Ecto neural progenitor cell (in vitro differentiated cells): ENCODE measurements around the gene NCKAP5.
"Not testable (repeated sequence)": the region's sequence is repeated elsewhere in the genome, so short reads cannot be mapped to it uniquely, and the experiment has no call there.

Source experiments
- DNase-seq: peaks from one replicate; pipeline ENCODE4 v3.0.0-alpha.2; 2018; ENCODE audit warnings: low spot score

NCKAP5 gene

DNA sequence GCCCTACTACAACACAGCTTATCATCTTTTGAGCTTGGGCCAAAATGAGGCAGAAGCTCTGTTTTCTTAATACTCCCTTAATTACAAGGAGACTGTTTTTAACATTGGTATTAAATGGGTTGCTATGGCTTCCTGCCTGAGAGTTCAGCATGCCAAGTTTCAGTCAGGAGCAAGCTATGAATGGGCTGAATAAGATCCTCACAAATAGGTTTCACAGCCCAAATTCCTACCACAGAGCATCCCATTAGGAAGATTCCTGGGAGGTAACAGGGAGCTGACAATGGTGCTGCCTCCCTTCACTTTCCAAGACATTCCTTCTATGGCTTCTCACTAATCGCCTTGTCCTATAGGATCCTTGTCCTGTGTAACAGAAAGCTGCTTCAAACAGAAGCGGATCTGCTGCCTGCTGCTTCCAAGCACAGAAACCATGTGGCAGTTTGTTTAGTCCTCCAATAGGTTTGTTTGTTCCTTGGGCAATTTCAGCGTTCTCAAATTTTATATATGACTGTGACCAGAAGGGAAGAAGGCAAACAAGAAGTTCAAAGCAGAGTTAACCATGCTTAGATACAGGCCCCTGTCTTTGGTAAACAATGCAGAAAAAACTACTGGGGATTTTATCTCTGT is 70.9 kb downstream of the NCKAP5 start:
- peak; percentile 47 for DNase-seq

DNA sequence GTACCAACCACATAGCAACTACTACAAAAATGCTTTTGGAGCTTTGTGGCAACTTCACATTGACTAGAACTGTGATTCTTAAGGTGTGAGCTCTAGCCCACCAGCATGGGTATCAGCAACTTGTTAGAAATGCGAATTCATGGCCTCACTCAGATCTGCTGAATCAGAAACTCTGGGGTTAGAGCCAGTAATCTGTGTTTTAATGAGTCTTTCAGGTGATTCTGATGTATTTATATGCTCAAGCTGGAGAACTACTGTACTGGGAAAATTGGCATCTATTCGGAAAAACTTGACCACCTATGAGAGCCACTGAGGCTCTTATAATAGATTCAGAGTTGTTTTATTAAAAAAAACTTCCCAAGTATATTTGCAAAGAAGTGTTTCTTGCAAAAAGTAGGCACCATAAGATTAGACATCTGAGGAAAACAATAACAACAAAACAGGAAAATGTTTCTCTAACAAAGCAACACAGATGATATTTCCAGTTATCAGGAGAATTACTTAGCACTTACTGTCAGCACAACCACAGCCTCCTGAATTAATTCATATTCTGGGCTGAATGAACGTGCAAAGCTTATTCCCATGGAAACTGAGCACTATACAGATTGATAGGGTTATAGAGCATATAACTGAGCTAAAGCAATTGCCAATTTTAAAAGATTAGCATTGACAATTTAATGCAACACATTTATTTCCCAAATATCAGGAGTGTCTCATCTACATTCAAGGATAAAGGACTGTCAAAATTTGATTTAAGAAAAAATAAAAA is 71.6 kb downstream of the NCKAP5 start:
- no peak for DNase-seq

DNA sequence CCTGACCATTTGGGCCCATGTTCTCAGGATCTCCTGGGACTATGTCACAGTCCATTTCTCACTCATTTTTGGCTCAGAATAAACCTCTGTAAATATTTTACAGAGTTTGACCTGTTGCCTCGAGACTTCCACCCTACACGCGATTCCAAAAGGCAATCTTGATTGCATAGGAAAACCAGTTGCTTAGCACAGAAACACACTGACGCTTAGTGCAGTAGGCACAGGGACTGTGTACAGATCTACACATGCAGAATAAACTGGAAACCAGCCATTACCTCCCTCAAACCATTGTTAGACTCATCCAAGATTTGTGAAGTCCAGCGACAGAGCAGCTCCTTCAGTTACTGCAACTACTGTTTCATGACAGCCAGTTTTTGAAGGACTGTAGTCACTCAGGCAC is 73.0 kb downstream of the NCKAP5 start:
- no peak for DNase-seq

DNA sequence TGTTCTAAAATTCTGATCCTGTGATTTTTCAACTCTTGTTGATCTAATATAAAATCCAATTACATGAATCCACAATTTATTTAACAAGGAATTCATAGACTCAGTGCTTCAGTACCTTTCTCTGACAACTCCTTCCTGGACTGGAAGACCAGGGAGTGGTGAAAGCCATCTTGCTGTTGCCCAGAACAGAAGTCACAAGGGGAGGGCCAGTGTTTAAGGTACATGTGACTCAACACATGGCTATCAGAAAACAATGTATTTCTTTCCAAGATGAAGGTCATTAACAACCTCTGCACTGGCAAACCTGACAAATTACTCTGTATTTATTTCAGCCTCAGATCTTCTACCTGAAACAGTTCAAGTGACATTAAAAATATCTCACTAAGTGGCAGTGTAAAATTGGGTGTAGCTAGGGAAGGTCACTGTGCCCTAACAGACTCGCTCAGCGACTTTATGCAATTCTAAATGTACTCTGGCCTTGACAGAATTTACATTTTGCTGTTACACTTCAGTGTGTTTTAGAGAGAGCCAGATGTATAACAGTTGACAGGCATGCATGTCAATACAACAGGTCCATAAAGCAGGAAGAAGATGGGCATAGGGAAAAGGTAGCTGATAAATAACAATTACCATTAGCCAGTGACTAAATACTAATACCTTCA is 75.4 kb downstream of the NCKAP5 start:
- no peak for DNase-seq

DNA sequence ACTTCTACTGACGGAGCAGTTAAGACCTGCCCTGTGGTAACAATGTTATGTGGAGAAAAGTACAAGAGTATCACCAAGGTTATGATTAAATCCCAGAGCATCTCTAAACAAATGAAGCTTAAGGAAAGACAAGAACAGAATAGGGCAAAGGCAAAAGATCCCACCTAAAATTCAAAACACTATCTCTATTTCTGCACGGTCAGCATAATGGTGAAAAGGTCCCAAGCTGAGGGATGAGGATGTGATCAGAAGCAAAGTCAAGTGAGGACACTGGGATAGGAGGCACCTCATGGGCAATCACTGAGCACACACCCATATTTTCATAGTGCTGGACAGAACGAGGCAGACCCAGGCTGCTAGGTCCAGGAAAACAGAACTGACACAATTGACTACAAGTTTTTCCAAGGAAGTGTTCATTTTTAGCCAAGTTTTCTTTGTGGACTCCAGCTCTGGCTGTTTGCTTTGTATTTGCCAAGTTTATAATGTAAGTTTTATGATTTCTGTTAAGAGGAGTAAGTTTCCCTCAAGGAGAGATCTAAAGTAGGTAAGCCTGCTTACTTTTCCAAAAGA is 77.8 kb downstream of the NCKAP5 start:
- no peak for DNase-seq

DNA sequence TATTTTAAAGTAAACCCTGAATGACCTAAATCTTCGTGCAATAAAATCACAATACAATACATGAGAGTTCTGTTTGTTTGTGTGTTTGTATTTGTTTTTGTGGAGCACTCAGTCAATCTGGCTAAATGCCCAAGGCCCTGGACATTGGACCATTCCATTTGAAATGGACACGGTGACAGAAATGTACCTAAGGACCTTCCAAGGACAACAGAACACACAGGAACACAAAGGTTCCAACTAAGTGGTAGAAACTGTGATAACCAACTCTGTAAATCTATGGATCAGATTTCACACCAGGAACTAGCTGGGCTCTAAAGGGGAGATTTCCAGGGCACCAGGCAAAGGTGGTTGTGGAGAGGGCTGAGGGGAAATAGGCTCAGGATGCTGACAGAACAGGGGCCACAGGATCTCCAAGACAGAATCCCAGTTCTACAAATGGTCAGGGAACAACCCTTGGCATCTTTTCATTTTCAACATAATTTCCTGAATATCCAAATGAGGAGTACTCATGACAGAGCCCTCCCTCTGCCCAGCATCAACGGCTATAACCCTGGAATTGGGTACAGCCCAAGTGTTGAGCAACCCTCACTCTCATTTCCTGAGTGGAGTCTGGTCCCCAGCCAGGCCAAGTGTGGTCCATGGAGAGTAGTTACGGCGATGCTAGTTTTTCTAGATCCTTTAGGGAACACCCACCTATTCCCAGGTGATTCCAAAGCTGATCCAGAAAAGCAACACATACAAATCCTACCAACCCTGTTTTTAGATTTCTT is 78.4 kb downstream of the NCKAP5 start:
- no peak for DNase-seq

DNA sequence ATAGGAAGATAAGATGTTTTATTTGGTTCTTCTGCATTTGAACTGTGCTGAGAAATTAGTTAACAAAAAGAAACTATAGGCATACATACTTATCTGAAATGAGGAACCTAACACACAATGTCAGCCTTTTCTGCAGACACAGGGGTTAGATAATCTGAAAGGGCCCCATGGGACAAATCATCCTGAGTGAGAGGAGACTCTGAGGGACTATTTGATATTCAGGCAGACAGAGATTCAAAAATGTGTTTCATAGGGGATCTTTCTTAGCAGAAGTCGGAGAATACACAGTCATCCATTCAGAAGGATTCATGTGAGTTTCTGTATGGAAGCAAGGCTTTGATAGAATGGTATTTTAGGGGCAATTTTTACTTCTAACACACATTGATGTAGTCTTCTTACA is 79.1 kb downstream of the NCKAP5 start:
- DNase-seq: no peak

DNA sequence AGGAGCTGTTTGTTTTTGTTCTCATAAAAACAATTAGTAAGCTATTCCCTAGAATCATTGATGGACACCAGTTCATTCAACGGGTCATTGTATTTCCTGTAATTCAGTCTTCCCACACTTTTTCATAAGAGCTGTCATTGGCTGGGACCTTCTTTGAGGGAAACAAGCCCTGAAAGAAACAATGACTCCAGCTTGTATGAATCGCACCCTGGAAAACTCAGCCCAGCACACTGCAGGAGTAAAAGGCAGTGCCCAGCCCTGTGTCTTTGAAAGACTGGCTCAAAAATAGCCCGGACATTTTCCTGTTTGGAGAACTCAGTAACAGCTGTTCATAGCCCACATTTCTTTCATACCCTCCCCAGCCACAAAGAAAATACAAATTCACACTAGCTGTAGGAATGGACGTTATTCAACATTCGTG is 81.5 kb downstream of the NCKAP5 start:
- DNase-seq: no peak

DNA sequence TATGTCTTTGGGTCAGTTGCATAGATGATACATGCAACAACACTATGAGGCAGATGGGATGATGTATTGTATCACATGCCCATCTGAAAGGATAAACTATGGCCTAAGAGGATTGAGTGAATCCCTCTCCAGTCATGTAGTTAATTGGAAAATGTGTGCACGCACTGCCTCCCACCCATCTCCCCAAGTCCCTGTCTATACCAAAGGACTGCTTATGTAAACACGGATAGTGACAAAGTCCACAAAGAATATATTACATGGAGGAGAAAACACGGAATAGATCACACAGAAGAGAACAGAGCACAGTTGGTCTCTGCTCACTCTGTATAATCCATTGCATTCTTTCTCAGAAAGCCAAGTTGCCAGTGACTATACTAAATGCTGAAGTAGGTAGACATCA is 82.4 kb downstream of the NCKAP5 start:
- no peak for DNase-seq

DNA sequence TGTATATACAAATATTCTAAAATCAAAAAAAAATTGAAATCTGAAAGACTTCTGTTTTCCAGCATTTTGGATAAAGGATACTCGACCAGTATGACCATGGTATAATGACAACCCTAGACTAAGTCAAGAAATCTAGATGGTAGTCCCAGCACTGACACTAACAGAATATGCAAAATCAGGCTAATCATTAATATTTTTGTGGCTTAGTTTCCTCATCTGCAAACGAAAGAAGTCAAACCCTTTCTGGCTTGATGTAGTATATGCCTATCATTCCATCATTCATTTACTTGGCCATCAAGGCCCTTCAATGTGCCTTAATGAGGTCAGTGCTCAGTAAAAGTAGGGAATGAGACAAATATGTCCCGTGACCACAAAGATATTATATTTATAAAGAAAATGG is 83.5 kb downstream of the NCKAP5 start:
- no peak for DNase-seq

DNA sequence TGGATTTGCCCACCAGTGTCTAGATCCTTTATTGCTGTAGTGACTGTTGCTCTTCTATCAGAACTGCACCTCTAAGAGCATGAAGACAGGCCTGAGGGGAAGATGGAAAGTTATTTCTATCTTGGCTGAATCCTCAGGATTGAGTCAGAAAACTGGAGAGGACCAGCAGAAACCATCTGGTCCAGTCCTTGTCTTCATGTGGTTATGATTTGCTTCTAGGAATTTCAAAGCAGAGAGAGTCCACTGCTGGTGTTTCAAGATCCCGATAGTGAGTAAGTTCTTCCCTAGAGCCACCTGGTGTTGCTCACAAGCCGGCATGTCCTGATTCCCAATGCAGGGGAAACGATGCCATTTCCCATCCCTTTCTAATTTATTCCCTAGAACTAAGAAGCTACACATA is 84.2 kb downstream of the NCKAP5 start:
- no peak for DNase-seq

DNA sequence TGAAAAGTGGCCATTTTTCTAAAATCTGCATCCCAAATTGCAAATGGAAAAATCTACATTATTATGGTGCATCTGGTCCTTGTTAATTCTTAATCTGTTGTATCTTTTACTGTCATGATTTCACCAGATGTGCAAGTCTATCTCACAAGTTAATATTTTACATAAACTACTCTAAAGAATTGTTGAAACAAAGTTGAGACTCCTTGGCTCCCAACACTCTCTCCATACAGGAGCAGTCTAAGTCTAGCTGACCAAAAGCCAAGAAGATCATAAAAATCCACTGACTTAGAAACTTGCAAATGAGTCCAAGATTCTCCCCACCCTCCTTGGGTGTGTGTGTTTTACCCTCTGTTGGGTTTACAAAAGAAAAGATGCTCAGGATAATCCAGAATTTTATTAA is 85.1 kb downstream of the NCKAP5 start:
- DNase-seq: no peak

DNA sequence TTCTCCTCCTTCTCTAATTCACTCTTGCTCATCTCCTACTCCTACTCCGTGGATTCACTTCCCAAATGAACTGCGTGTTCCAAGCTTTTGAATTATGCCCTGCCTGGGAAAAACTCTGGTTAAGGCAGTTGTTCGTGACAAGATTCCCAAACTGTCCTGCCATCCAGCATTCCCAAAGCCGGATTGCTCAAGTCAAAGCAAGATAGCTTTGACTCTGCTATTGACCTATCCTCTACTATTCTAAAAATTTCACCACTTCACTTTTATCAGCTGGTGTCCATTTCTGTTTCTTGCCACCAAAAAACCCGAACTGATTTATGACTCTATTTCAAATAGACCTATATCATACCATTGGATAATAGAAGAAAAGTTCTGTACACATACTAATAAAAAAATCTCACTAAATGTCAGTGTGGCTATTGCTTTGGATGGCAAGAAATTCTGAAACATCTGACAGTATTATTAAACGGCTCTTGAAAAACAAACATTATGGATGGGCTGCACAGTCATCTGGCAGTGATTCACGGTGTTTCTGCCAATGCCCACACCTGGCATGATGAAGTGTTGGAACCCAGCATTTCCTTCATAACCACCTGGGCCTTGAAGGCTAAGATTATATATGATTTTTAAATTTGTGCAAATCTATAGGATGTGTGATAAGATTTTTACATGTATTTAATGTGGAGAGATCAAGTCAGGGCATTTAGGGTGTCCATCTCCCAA is 87.4 kb downstream of the NCKAP5 start:
- DNase-seq: no peak

DNA sequence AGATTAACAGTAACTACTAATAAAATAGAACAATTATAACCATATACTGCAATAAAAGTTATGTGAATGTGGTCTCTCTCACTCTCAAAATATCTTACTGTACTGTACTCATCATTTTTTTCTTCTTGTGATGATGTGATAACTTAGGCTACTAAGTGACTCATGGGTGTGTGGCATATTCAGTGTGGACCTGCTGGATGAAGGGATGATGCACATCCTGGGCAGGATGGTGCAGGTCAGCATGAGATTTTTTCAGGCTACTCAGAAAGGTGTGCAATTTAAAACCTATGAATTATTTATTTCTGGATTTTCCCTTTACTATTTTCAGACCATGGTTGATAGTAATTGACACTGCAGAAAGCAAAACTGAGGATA is 90.7 kb downstream of the NCKAP5 start:
- no peak for DNase-seq

DNA sequence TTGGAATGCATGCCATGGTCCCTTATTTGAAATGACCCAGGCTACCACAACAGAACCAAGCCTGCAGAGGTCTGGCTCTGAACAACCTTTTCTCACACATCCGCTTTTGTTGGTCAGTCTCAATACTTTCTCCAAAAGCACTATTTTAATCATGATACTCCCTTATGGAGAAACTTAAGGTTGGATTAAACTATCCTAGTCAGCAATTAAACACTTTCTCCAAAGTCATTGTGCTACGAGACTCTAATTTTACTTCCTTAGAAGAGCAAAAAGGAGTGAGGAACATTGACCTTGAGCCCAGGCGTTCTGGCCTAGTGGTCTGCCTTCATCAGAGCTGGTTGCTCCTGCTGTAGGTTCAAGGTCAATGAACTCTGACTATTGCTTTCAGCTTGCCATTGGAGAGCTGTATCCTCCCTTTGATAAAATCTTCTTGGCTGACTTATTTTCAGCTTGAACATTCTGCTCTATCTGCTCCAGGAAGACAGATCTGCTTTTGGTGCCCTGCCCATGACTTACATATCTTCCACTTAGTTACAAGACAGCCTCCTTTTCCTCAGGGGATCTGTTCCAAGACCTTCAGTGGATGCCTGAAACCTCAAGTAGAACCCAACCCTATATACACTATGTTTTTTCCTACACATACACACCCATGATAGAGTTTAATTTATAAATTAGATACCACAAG is 91.2 kb downstream of the NCKAP5 start:
- no peak for DNase-seq

DNA sequence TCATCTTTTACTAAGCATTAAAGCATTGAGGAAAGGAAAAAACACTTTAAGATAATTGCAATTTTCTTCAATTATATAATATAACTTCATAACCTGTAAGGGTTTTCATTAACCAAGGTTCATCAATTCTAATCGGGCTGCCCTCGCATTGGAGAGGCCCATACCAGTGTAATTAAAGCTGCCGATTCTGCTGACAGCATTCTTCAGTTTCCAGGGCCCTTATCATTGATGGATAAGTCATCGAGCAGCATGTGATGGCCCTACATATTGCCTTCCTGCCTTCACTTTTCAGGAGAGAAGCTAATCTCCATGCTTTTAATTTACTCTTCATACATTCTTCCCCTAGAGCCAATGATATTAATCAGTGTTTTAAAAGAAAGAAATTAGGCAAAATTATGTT is 92.0 kb downstream of the NCKAP5 start:
- no peak for DNase-seq

DNA sequence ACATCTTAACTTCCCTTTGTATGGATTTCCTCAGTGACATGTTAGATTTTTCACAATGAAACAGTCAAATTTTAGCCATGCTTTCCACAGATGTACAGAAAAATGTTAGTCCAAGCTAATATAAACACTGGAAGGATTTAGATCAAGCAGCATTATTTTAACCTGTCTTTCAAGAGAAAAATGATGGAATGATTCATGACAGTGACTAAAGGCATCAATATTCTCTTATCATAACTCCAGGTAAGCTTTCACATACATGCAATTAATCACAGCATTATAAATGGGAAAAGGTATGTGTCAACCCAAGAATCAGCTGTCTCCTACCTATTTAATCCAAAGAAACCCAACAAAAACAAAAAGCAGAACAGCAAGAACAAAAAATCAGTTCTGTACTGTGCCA is 92.7 kb downstream of the NCKAP5 start:
- no peak for DNase-seq

DNA sequence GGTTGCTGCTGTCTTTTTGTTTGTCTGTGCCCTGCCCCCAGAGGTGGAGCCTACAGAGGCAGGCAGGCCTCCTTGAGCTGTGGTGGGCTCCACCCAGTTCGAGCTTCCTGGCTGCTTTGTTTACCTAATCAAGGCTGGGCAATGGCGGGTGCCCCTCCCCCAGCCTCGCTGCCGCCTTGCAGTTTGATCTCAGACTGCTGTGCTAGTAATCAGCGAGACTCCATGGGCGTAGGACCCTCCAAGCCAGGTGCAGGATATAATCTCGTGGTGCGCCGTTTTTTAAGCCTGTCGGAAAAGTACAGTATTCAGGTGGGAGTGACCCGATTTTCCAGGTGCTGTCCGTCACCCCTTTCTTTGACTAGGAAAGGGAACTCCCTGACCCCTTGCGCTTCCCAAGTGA is 97.8 kb downstream of the NCKAP5 start:
- not testable (repeated sequence) for DNase-seq

DNA sequence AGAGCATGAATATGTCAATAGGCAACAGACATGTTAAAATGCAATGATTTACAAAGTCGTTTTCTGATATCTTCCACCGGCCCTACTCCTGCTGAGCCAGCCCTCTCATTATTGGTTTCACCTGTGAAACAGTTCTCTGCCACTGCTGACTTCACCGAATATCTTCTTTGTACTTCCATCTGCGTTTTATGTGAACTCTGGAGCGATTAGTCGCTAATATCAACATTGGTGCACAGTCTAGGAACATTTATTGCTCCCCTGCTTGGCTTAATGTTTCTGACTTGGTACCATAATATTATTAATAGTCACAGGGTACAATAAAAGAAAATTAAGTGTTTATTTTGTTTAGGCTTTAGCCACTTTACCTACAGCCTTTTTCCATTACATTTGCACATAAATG is 105.5 kb downstream of the NCKAP5 start:
- no peak for DNase-seq

DNA sequence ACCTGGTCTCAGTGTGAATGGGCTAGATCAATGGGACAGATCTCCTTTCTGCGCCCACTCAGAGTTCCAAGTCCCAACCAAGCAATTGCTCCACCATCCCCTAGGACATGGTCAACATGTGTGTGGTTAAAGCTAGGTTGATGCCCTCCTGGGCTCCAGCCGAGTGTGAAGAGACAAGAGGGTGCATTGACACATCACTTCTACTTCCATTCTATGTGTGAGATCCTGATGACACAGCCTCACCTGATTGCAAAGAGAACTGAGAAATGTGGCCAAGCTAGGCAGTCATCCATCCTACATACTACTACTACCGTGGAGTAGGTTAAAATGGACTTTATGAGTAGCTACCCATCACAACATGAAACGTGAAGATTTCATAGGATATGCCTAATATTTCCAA is 106.8 kb downstream of the NCKAP5 start:
- DNase-seq: no peak

DNA sequence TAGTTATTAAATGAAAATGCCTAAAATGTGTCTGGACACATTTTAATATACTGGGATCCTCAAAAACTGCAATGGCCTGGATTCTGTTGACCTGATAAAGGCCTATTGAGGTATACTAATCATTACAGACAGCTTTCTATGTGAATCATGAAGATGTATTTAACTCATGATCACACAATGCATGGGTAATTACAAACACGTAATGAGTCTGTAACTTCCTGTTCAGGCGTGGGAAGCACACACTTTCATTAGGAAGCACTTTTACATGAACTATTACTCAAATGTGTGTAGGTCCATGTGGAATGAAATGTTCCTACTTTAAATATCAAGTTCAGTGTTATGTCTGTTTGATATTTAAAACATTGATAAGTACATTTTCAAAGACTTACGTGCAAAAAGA is 108.7 kb downstream of the NCKAP5 start:
- DNase-seq: no peak
